Midbrain (tissue), 1 donor: ENCODE results near the gene ANXA11.
"Not testable (repeated sequence)": the region's sequence is repeated elsewhere in the genome, so short reads cannot be mapped to it uniquely, and the experiment has no call there.

Experiments
- DNase-seq: peaks from one replicate; lab custom pipeline; 2025; lab: John Stamatoyannopoulos, UW

The ANXA11 gene

DNA sequence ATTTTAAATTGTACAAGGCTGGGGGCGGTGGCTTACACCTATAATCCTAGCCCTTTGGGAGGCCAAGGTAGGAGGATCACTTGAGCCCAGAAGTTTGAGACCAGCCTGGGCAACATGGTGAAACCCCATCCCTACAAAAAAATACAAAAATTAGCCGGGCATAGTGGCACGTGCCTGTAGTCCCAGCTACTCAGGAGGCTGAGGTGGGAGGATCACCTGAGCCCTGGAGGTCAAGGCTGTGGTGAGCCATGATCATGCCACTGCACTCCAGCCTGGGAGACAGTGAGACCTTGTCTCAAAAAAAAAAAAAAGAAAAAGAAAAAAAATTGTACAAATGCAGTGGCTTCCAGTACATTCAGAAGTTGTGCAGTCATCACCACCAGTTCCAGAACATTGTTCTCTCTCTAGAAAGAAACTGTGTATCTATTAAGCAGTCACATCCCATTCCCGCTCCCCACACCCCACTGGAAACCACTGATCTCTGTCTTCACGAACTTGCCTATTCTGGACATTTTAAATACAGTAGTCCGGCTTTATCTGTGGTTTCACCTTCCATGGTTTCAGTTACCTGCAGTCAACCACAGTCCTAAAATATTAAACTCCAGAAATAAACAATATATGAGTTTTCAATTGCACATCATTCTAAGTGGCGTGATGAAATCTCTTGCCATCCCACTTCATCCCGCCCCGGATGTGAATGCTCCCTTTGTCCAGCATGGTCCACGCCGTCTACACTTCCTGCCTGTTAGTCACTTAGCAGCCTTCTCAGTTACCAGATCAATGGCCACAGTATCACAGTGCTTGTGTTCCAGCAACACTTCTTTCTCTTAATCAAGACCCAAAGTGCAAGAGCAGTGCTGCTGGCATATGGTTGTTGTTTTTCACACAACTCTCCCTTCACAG, 59.7 kb downstream of the ANXA11 start:
- not testable (repeated sequence) for DNase-seq

DNA sequence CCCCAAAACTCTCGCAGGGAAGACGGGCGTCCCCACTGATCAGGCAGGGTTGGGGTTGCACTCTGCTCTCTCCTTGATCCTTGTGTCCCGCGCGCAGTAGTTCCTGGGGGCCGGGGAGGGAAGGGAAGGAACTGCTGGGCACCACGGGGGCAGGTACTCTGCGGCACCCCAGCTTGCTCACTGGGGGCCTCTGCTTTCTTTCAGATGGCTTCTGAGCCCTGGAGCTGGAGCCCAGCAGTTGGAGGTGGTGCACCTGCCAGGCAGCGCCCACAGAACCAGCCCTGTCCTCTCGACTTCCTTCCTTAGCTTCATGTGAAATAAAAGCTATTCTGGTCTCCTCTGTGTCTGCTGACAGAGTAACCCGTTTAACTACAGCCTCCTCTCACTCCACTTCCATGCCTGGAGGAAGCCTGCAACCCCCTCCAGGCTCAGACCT, 60.6 kb downstream of the ANXA11 start:
- DNase-seq = no peak

DNA sequence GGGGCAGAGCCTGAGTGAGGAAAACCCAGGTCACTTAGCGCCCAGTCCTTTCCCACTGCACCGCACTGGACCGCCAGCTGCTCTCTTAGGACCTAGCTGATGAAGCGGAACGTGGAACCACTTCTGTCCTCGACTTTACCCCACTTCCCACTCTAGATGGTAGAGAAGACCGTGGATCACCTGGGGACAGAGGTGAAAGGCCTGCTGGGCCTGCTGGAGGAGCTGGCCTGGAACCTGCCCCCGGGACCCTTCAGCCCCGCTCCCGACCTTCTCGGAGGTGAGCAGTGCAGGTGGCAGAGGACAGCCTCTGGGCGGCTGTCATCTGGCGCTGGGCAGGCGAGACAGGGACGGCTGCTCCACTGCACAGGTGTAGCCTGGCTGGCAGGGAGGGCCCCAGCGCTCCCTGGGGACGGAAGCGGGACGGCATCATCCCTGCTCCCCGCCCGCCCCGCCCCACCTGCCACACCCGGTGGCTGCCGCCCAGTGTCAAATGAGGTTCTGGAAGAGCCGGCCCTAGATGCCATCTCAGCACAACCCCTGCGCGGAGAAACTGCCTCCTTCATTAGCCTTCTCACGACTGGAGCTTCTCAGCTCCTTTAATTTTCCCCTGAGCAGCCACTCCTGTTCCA, 61.2 kb downstream of the ANXA11 start:
- DNase-seq = no peak

DNA sequence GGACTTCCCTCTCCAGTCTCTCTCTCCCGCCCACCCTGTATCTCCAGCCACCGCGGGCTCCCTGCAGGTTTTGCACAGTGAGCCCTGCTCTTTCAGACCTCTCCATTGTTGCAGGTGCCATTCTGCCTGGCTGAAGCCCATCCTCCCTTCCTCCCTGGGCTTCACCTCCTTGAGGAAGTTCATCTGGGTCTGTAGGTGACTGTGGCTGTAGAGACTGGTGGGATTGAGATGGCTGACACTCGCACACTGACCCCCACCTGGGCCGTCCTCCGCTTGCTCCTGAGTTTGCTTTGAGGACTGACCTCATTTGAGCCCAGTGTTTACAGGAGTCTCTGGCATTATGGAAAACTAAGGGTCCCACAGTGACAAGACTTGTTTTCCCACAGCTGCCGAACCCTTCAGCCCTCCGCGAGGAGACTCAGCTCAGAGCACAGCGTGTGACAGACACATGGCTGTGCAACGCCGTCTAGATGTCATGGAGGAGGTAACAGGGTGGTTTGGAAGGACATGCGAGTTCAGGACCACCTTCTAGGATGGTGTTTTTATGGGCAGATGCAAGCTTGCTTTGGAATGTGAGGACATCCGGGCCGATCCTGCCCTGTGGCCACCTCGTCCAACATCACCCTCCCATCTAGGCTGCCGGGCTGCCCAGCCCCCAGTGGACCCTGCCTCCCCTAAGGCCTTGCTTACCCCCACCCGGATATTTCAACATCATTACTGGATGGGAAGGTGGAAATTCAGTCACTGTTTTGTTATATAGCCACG, 63.5 kb downstream of the ANXA11 start:
- DNase-seq = no peak

DNA sequence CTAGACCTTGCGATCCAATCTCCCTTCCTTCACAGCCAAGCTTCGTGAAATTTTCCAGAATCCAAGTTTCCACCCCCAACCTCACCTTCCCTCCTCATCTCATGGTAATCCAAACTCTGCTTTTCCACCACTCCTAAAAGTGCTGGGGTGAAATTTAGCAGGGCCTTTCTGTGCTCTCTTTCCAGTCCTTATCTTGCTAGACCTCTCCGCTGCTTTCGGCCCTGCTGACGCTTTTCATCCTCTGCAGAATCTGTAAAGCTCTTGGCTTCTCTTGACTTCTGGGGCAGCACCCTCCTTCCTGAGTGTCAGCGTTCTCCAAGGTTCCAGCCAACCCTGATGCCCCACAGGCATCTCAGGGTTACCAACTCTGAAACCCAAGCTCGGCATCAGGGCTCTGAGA, 65.1 kb downstream of the ANXA11 start:
- DNase-seq = no peak

DNA sequence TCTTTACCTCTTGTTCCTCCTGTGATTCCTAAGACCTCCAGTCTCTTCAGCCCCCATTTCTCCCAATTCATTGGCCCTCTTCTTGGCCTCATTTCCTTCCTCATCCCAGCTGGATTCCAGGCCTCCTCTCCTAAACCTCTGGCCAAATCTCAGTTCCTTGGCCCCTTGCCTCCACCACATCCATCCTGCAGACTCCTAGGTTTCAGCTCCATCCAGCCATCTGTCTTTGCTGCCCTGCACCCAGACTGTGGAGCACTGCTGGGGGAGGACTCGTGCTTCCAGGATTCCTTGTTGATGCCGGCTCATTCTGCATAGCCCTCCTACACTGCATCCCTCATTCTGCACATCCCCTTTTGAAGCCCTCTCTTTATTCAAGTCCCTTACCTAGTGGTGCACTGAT, 66.1 kb downstream of the ANXA11 start:
- no peak for DNase-seq

DNA sequence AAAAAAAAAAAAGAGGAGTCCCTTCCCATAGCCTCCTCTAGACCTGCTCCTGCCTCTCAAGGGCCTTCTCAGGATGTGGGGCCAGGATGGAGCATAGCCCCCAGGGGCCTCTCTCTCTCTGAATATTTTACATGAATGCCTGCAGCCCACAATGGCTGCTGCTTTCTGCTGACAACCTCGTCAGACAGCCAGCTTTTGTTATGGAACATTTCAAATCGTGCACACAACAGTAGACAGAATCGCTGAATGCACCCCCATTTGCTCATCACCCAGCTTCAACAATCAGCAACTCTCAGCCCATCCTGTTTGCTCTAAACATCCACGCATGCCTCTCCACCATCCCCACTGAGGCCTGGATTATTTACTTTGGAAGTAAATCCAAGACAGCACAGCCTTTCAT, 67.4 kb downstream of the ANXA11 start:
- no peak for DNase-seq

DNA sequence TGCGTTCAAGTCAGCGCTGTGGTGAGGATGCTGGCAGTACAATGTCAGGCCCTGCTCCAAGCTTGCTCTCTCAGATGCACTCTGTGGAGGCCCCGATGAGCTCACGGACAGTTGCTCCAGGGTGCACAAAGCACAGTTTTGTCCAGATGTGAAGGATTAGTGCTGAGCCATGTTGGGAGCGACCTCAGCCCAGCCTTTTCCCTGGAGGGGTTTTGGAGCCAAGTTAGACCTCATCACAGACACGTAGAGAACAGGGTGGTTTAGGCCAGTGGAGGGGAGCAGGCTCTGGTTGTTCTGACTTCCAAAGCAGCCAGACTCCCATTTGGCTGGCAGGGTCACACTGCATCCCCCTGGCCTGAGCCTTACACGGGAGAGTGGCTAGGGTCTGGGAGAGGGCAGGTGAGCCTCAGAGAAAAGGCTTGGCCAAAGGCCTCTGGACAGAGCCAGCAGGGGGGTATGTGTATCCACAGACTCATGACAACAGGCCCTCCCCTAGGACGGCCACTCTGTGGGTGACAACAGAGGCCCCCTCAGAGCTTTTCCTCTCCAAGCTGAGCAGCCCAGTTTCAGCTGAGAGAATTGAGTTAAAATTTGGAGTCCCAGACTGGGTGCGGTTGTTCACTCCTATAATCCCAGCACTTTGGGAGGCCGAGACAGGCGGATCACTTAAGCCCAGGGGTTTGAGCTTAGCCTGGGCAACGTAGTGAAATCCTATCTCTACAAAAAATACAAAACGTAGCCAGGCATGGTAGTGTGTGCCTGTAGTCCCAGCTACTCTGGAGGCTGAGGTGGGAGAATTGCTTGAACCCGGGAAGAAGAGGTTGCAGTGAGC, 68.1 kb downstream of the ANXA11 start:
- DNase-seq = no peak

DNA sequence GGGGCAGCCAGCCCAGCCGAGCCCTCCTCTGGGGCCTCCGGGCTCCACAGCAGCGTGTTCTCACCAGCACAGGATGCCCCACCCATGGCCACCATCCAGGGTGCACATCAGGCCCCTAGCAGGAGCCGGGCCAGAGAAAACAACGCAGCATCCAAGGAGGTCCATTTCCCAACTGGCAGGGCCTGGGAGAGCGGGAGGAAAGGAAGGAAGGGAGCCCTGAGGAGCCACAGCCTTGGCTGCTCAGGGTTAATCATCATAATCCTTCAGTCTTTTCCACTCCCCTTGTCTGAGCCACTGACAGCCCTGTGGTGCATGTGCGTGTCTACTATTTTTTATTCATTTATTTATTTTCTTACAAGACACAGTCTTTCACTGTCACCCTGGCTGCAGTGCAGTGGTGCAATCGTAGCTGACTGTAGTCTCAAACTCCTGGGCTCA, 69.2 kb downstream of the ANXA11 start:
- DNase-seq = no peak

DNA sequence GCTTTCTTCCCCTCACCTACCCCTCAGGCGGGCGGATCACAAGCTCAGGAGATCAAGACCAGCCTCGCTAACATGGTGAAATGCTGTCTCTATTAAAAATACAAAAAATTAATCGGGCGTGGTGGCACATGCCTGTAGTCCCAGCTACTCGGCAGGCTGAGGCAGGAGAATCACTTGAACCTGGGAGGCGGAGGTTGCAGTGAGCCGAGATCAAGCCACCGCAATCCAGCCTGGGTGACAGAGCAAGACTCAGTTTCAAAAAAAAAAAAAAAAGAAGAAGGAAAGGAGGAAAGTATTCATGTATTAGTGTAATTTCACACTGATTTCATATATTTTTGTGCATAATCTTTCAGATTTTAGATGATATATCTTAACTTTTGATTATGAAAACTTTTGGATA, 71.7 kb downstream of the ANXA11 start:
- DNase-seq = not testable (repeated sequence)

DNA sequence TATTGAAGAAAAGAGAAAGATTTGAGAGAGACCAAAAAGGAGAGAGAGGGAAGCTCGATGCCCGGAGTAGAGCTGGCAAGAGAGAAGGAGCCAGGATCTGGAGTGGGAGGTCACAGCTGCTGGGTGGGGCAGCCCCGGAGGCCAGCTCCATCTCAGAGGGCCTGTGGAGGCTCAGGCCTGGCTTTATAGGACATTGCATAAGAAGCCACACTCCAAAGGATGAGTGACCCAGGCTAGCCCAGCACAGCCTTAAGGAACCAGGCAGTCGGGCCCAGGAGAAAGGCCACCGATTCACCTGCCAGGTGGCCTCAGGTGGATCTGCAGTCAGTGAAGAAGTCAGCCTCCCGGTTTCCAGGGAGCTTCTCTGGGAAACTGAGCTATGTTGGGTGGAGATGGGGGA, 72.1 kb downstream of the ANXA11 start:
- no peak for DNase-seq

DNA sequence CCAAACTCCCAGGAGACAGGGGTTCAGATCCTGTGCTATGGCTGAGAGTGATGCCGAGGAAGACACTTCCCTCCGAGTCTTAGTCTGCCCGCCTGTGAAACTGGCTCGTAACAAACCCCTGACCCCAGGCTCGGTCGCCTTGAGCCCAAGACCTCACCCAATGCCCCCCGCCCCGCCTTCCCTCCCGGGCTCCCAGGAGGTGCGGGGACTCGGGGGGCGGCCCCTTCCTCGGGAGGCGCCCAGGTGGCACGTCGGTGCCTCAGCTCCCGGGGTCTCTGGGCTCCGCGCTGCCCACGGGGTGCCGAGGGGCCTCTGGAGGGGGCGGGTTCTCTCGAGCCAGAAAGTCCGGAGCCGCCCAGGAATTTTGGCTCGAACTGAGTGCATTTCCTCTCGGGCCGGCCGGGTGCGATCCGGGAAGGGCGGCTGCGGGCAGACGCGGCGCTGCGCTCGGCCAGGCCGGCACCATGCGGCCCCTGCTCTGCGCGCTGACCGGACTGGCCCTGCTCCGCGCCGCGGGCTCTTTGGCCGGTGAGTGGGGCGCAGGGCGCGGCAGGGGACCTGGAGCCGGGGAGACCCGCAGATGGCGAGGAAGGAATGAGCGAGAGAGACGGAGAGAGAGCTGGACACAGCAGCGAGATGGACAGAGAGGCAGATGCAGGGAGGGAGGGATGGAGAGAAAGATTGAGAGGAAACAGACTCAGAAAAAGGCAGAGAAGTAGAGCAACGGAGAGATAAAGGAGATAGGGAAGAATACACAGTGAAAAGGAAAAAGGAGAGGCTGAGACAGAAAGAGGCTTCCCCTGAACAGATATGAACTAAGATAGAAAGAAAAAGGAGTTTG, 72.8 kb downstream of the ANXA11 start, which contains the start of gene PLAC9:
Gene PLAC9 (plus strand): TSS at position 432 of the 841 bp plus-strand sequence. CDS start 33 bp downstream, at position 465.
- DNase-seq = no peak

DNA sequence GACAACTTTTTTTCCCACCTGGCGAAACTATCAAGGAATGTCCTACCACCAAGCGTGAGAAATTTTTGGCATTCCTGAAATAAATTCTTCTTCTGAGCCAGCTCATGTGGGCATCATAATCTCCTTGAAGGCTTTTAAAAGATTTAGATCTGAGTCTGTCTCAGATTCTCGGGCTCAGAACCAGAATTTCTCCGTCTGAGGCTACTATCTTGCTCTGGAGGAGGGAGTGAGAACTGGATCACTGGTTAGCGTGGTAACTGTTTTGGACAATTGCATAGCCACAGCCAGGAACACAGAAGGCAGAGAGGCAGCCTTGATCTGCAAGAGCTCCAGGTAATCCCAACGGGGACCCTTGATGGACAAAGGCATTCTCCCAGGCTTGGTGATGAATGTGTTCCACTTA, 73.8 kb downstream of the ANXA11 start:
- DNase-seq = no peak

DNA sequence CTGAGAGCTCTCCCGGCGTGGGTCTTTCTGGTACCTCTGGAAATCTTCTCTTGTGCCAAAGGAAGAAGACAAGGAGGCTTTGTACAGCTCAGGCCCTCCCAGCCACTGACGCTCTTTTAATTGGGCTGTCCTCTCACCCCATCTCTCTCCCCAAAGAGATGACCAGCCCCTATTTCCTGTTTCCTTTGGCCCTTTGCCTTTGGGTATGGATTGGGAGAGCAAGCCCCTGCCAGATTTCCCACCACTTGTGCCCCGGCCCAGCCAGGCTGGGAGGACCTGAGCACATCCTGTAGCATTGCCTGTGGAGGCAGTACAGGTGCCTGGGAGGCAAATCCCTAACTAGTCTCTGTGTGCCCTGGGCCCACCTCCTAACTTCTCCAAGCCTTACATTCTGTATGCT, 78.5 kb downstream of the ANXA11 start:
- DNase-seq = no peak

DNA sequence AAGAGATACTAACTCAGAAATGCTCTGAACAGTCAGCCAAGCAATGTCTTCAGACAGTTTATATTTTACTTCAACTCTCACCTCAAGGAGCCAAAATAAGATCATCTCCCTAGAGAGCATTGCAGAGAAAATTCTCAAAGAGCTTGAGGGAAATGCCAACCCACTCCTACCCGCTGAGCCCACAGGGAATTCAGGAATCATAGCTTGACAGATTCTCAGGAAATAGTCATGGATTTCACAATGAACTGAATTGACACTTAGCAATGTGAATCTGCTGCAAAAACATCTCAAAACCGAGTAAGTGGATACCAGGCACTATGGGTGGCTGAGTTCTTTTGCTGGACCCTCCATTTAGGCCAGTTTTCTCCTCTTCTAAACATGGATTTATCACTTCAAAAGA, 82.6 kb downstream of the ANXA11 start:
- no peak for DNase-seq

DNA sequence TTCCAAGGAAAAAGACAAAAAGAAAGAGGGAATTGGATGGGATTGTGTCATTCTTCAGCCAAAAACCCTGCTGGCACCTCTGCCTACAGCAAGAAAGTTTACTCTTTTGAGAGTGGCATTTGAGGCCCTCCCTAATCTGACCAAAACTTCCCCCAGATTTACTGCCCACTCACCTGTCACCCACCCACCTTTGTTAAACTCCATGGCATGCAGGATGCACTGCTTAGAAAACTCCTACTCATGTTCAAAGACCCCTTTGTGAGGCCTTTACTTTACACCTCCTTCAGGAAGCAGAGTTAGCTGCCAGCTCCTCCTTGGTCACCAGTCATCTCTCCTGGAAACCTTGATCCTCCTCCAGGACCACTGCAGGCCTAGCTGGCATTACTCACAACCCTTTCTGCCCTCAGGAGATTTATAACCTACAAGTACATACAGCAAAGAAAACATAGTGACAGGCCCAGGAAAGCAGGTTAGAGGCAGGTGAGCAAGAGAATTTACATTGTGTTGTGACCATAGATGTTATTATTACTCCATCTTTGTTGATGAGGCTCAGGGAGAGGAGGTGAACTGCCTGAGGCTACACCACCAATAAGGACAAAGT, 83.1 kb downstream of the ANXA11 start:
- no peak for DNase-seq

DNA sequence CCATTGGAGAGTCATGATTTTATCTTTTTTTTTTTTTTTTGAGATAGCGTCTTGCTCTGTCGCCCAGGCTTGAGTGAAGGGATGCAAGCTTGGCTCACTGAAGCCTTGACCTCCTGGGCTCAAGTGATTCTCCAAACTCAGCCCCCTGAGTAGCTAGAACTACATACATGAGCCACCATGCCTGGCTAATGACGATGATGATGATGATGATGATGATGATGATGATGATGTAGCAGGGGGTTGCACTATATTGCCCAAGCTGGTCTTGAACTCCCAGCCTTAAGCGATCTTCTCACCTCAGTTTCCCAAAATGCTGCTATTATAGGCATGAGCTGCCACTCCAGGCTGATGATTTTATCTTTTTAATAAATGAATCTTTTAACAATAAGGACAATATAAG, 86.7 kb downstream of the ANXA11 start:
- no peak for DNase-seq

DNA sequence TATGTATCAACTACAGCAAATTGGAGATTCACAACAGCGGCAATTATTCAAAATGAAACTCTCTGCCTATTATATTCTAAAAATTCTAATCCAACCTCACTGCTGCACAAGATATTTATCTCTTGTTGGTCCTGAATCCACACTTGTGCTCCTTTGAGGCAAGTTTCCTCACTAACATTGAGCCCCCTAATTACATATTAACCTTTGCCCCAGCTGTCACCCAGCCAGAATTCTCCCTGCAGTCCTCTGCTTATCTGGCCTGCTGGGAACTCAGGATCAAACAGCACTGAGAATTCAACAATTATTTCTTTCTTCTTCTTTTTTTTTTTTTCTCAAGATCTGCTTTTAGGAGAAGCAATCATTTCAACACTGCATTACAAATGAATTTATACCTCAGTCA, 94.4 kb downstream of the ANXA11 start:
- no peak for DNase-seq

DNA sequence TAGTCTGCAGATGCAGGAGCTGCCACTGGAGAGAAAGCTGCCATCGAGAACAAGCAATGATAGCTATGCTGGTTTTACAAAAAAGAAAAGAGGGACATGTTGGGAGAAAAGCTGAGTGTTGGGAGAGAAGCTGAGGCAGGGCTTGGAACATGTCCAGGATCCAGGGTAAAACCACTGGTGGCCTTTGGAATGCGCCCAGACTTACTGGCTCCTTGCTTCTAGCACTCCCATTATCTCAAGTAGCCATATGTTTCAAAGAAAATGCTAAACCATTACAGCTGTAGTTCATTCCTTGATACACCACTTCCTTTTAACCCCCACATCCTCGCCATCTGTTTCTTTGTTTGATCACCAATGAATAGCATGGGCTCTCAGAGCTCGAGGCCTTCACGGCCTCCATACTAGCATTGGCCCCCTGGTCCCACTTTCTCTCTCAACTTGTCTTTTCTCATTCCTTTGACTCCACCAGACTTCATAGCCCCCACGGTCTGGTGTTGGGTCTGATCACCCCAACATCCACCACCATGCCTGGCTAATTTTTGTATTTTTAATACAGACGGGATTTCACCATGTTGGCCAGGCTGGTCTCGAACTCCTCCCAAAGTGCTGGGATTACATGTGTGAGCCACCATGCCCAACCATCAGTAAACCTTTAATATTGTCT, 96.6 kb downstream of the ANXA11 start:
- DNase-seq = no peak
